ENCODE results near the gene DLX4.

The DLX4 gene

GRCh38 chr17:49946208-49946607 lies 22.8 kb upstream of the DLX4 start:
- no peak for DNase-seq (ENCODE audit: insufficient read length, low spot score)
- peak; percentile 77 for FAIRE-seq

GRCh38 chr17:49946964-49947584 lies 21.9 kb upstream of the DLX4 start:
- DNase-seq (ENCODE audit: insufficient read length, low spot score) (no peak), FAIRE-seq (no peak)

DNA sequence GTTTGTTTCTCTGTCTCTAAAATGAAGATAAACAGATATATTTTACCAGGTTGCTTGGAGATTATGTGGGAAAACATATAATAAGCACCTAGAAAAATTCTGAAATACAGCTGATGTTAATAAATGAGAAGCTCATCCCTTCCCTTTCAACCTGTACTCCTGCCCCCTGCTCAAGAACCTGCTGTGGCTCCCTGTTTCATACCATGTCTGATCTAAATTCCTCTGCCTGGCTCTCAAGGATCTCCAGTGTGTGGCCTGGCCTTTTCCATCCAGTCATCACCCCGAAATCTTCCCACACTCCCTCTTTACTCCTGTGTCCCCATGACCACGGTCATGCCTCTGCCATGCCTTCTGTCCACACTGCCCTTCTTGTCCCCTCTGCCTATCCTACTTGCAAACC lies 19.4 kb upstream of the DLX4 start:
- no peak for DNase-seq (ENCODE audit: insufficient read length, low spot score)
- FAIRE-seq = no peak

GRCh38 chr17:49951362-49952082 lies 17.5 kb upstream of the DLX4 start:
- DNase-seq (ENCODE audit: insufficient read length, low spot score) = no peak
- no peak for FAIRE-seq

- FAIRE-seq (peak; percentile 98), DNase-seq (ENCODE audit: insufficient read length, low spot score) (peak; percentile 87)
Measured at GRCh38 chr17:49952209-49952911, 16.6 kb upstream of the DLX4 start.

GRCh38 chr17:49952912-49953497 lies 16.0 kb upstream of the DLX4 start:
- no peak for DNase-seq (ENCODE audit: insufficient read length, low spot score)
- FAIRE-seq = peak; percentile 90

DNA sequence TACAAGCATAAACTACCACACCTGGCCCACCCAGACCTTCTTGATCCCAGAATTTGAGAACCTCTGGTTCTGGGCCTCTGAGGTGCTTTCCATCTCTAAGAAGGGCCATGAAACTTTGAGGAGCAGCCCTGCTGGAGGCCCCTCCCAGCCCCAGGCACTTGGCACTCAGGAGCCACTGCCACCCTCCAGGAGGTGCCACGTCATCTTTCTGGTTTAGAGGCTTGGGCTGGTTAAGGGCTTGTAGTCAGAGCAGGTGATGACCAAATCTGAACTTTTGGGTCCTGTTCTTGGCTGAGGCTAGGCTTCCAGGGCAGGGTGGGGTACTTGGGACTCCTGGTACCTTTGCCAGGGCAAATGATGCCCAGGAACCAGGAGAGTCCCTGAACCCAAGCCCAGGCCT lies 13.8 kb upstream of the DLX4 start:
- FAIRE-seq = no peak
- no peak for DNase-seq (ENCODE audit: insufficient read length, low spot score)

GRCh38 chr17:49956780-49957179 lies 12.2 kb upstream of the DLX4 start:
- DNase-seq (ENCODE audit: insufficient read length, low spot score) (no peak), FAIRE-seq (no peak)

DNA sequence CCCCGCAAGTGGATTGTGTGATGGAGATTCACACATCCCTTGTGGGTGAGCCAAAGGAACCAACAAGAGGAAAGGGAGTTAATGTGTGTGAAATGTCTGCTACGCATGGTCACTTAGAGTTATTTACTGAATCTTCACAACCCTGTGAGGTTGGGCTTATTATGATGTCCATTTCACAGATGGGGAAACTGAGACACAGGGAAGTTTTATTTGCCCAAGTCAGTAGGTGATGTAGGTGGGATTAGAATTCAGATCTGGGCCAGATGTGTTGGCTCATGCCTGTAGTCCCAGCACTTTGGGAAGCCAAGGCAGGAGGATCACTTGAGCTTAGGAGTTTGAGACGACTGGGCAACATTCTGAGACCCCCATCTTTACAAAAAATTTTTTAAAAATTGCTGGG lies 11.6 kb upstream of the DLX4 start:
- peak; percentile 44 for FAIRE-seq
- DNase-seq (ENCODE audit: insufficient read length, low spot score) = no peak

DNA sequence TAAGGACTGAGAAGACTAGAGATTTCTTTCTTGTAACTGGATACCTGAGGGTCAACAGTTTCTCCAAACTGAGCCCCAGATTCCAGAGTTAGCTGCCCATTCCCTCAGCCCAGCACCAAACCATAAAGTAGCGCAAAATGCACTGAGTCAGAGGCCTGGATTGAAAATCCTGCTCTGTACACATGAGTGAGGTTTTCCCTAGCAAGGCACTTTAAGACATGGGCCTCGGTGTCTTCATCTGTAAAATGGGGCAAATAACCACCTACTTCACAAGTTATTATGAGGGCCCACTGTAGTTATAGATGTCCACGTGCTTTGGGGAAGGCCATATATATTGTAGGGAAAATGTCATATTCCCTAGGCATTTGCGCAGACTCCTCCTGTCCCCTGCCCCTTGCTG lies 10.3 kb upstream of the DLX4 start:
- no peak for DNase-seq (ENCODE audit: insufficient read length, low spot score)
- FAIRE-seq = peak; percentile 54

DNA sequence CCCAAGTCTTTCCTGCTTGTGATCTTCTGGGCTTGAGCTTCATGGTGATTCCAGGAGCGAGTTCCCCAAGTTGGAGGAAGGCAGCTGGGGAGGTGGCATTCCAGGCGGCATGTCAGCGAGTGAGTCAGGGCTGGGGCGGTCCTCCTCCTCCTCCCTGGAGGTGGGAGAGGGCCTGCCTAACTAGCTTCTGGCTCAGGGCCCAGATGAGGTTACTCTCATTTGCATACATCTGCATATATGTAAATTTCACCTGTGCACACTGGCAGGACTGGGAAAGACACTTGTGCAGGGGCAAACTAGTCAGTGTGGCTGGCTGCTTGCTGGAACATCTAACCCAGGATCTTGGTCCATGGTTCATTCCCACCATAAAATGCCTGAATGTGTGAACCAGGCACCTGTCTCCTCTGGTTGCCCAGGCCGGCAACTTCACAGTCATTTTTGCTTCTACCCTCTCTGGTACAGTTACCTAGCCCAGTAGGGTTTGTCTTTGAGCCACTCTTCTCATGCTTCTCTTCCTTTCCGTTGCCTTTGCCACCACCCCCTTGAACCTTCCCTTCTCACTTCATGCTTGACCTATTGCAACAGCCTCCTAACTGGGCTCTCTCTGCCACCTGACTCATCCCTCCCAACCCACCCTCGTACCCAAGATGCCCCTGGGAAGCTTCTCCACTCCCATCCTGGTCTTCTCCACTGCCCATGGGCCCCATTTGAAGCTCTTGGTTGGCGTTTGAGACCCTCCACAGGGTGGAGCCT lies 9.6 kb upstream of the DLX4 start:
- DNase-seq (ENCODE audit: insufficient read length, low spot score) (no peak), FAIRE-seq (peak; percentile 83)

- FAIRE-seq = no peak
- DNase-seq (ENCODE audit: insufficient read length, low spot score) = no peak
Measured at GRCh38 chr17:49962599-49963308, 6.2 kb upstream of the DLX4 start.

DNA sequence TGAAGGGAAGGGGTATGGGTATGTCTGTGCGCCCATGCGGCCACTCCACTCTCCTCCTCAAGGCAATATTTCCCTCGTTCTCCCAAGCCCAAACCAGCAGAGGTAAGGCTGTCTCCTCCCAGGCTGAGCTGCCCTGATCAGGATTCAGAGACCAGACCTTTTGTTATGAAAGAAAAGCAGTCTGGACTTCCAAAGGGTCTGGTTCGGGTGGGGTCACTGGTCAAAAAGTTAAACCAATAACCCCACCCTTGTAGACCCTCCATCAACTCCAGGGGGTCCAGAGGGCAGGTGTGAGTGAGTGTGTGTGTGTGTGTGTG lies 5.7 kb upstream of the DLX4 start:
- no peak for FAIRE-seq

DNA sequence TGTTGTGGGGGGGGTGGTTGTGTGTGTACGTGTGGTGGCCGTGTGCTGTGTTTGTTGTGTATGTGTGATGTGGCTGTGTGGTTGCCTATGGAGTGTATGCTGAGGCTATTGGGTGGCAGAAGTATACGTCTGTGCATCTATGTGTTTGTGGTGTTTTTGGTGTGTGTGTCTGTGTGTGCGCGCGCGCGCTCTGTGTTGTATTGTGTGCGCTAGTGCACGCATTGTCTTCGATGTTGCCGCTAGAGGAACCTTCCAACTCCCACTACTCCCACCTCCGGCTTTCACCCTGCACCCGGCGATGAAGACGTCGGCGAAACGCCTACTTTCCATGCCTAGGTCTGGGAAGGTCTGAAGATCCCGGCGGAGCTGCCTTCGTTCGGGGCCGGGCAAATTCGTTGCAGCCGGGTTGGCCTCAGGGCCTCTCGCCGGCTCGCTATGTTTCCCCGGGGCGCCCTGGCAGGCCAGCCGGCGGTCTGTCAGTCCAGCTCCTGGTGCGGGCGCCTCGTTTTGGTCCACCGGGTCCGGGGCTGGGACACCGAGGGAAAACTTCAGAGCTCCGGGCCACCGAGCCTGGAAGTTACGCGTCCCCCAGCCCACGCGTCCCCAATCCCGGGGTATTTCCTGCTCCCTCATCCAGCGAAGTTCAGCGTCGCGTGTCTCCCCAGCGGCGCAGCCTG lies 5.2 kb upstream of the DLX4 start:
- FAIRE-seq = peak; percentile 83
- DNase-seq (ENCODE audit: insufficient read length, low spot score) = no peak

More for the DNA sequence above, 5.7 kb upstream of the DLX4 start:
- no peak for DNase-seq (ENCODE audit: insufficient read length, low spot score)

DNA sequence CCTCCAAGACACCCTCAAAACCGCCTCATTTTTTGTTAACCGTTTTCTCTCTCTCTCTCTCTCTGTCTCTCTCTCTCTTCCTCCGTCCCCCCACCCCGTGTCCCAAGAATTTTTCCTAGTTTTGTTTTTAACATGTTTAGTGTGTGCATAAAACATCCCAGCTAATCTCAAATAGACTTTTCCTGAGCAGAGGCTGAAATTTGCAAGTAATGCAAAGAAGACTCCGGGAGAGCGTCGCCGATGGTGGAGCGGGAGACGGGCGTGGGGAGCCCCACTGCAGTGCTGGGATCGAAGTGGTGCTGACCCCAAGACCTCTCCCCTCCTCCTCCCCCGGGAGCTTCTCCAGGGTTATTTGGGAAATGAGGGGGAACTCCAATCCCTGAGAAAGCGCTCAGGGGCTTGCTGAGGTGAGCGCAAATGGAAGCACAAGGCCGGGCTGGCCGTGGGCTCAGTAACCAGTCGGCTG lies 4.7 kb upstream of the DLX4 start:
- no peak for FAIRE-seq

GRCh38 chr17:49964769-49965523 lies 4.0 kb upstream of the DLX4 start:
- FAIRE-seq (peak; percentile 74), DNase-seq (ENCODE audit: insufficient read length, low spot score) (no peak)

More for the DNA sequence above, 4.7 kb upstream of the DLX4 start:
- no peak for DNase-seq (ENCODE audit: insufficient read length, low spot score)

GRCh38 chr17:49965524-49965909 lies 3.5 kb upstream of the DLX4 start:
- FAIRE-seq (no peak), DNase-seq (ENCODE audit: insufficient read length, low spot score) (no peak)

DNA sequence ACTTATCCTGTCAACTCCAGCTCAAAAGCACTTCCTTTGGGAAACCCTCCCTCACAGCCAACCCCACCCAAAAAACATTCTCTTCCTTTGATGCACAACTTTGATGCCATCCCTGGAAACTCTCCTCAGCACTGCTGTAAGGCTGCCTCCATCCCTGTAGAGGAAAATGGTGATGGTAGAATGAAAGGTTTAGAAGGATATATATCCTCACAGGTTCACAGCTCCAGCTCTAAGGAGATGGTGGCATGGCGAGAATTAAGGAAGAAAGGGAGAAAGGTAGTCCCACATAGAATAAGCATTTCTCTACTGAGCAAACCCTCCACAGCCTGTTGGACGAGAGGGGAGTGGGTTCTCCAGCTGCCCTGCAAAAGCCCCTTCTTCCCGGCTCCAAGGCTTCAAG lies 2.2 kb upstream of the DLX4 start:
- FAIRE-seq = peak; percentile 28
- no peak for DNase-seq (ENCODE audit: insufficient read length, low spot score)

DNA sequence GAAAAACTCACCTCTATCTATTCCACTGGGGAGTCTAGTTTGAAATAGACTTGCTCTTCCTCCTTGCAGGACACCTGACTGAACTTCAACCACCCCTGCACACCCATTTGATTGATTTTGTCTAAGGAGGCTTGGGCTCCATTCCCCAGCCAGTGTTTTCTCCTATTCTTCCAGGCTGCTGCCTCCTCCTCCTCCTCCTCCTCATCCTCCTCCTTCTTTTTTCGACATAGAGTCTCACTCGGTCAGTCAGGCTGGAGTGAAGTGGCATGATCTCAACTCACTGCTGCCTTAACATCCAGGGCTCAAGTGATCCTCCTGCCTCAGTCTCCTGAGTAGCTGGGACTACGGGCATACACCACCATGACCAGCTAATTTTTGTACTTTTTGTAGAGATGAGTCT lies 1.8 kb upstream of the DLX4 start:
- DNase-seq (ENCODE audit: insufficient read length, low spot score) = no peak
- FAIRE-seq = no peak
